Left renal pelvis (tissue), 4 donors: Measurements from ENCODE around the gene SSRP1. TPM values are rescaled to one million over a fixed set of nuclear protein-coding genes. Genes with fewer than 3 reads are reported as not detected.

Source experiments
- DNase-seq, 4 donors: peaks; one replicate each; pipeline ENCODE4 v3.0.0-alpha.2; 2013; ENCODE audit warnings: low read depth in 4 of 4, low spot score in 3 of 4
- polyA plus RNA-seq, 4 donors: library from polyadenylated mRNA; unstranded; fragments of 120-200 nt; gene quantifications; one replicate each; pipeline ENCODE4 v1.2.1, GENCODE V29; 2013; ENCODE audit not compliant: insufficient read length in 4 of 4

SSRP1 gene
- polyA plus RNA-seq, 4 donors = 116 to 210 (median 176) TPM

- no peak for DNase-seq
These were observed 58.6 kb downstream of the SSRP1 start for GRCh38 chr11:57276971-57277675.

- no peak for DNase-seq
These were observed 59.3 kb downstream of the SSRP1 start for GRCh38 chr11:57276169-57276970.

Other genes with a start within 250 kb of the SSRP1 start
- 1 to 10 TPM; 2.0 to 6.4 (median 5.8) TPM for gene LRRC55, start 153.9 kb downstream of the SSRP1 start, polyA plus RNA-seq
- gene APLNR, start 98.6 kb downstream of the SSRP1 start, polyA plus RNA-seq = 10 to 100 TPM; 66.7 to 86.7 (median 85.4) TPM
- gene TNKS1BP1, start 10.9 kb downstream of the SSRP1 start, polyA plus RNA-seq = 10 to 100 TPM; 64.2 to 77.6 (median 72.4) TPM
- 10 to 100 TPM in 1 of 4 donors, 1 to 10 TPM in 2, under 1 TPM in 1; 0.40 to 14.4 (median 1.6) TPM for gene P2RX3, start 2.5 kb upstream of the SSRP1 start, polyA plus RNA-seq
- gene PRG3, start 45.3 kb upstream of the SSRP1 start, polyA plus RNA-seq = 1 to 10 TPM in 1 of 4 donors, under 1 TPM in 3; 0.19 to 1.2 (median 0.45) TPM
- gene PRG2, start 54.8 kb upstream of the SSRP1 start, polyA plus RNA-seq = 1 to 10 TPM in 1 of 4 donors, under 1 TPM in 3; 0.20 to 2.2 (median 0.78) TPM
- 10 to 100 TPM; 24.1 to 29.1 (median 26.2) TPM for gene SLC43A3, start 91.2 kb upstream of the SSRP1 start, polyA plus RNA-seq
- 1 to 10 TPM in 3 of 4 donors, under 1 TPM in 1; 1.00 to 3.6 (median 2.2) TPM for gene RTN4RL2, start 124.6 kb upstream of the SSRP1 start, polyA plus RNA-seq
- gene SLC43A1, start 179.8 kb upstream of the SSRP1 start, polyA plus RNA-seq = 1 to 10 TPM; 4.9 to 9.7 (median 6.5) TPM
- 10 to 100 TPM; 42.2 to 52.6 (median 46.8) TPM for gene TIMM10, start 194.9 kb upstream of the SSRP1 start, polyA plus RNA-seq
- under 1 TPM; 0.21 to 0.63 (median 0.38) TPM for gene SMTNL1, start 201.7 kb upstream of the SSRP1 start, polyA plus RNA-seq
- gene UBE2L6, start 231.8 kb upstream of the SSRP1 start, polyA plus RNA-seq = 10 to 100 TPM; 36.5 to 46.7 (median 42.3) TPM